ENCODE data around the gene MAGEF1. TPM values are rescaled to one million over a fixed set of nuclear protein-coding genes. Genes with fewer than 3 reads are reported as not detected.

MAGEF1 gene
- total RNA-seq, 1 experiment from 2014 or later = 31.9 TPM

DNA sequence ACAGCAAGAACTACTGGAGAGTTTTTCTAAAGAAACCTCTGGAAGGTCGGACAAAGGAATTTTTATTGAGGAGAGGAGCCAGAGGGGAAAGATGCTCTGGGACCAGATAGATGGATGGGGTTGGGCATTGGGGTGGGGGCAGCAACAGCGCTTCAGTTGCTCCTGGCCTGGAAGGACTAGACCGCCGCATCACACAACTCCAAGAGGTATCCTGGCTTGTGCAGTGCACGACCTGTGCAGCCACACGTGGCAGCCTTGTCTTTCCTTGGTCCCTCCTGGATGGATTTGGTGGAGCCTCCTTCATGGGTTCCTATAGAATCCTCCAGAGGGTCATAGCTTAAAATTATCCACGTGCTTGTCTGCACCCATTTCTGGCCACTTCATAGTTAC, 23.0 kb downstream of the MAGEF1 start:
- no peaks in the 10 kb centered on the region for H3K79me1 ChIP-seq (ENCODE audit: insufficient read depth, low read depth, low read length, poor library complexity, severe bottlenecking)
- H3K27ac ChIP-seq (ENCODE audit: insufficient read length, low read depth, low read length) = no peak overlapping the region
- H2BK20ac ChIP-seq (ENCODE audit: low read depth, low read length, poor library complexity, severe bottlenecking) = no peak overlapping the region
- no peak overlapping the region for H3T11ph ChIP-seq (ENCODE audit: low read length)
- no peaks in the 10 kb centered on the region for H3K9me3 ChIP-seq (ENCODE audit: control insufficient read depth, low read depth, low read length)
- no peak overlapping the region for H3K14ac ChIP-seq (ENCODE audit: insufficient read depth, low read length)
- no peak overlapping the region for H4K5ac ChIP-seq (ENCODE audit: insufficient read length, low read depth, low read length)
- H2BK15ac ChIP-seq (ENCODE audit: low read depth, low read length) = no peak overlapping the region
- H2AFZ ChIP-seq (ENCODE audit: low read length) = no peak overlapping the region
- no peak overlapping the region for H4K8ac ChIP-seq (replicated peaks; ENCODE audit: insufficient read length, low read depth, low read length)
- peaks cover 5% of the 10 kb centered on the region; the same call in 1 of the 2 replicates for H3K4me1 ChIP-seq (ENCODE audit: insufficient read depth, low read length)
- Mint-ChIP-seq H3K4me3 (no peak overlapping the region), H3K4me1 (peaks cover 28 to 43% of the 10 kb centered on the region in 2 experiments), H3K27ac (no peak overlapping the region), H3K27me3 (ENCODE audit: low read depth) (peaks cover 28% of the 10 kb centered on the region), H3K36me3 (ENCODE audit: insufficient read depth in 1 of 3, low read depth in 3 of 3) (no peaks in the 10 kb centered on the region; a peak in 1 of 7 replicates), H3K9me3 (peaks cover 2 to 4% of the 10 kb centered on the region in 2 experiments; a peak in 2 of 5 replicates)
- H3K4me2 ChIP-seq (ENCODE audit: insufficient read depth, insufficient read length, low read length) = no peak overlapping the region
- no peak for DNase-seq
- no peak overlapping the region for H3K9ac ChIP-seq (ENCODE audit: extremely low read depth, insufficient read length, low read length)
- H2BK5ac ChIP-seq (ENCODE audit: insufficient read length, low read length) = no peak overlapping the region
- no CpG with 5 or more reads among the region's 7 CpGs for WGBS (ENCODE audit: extremely low coverage, insufficient read length, low lambda C conversion rate)
- H2BK120ac ChIP-seq (ENCODE audit: low read depth, low read length, poor library complexity, severe bottlenecking) = no peak overlapping the region
- H2AK5ac ChIP-seq (ENCODE audit: insufficient read length, low read length) = no peak overlapping the region
- no peak overlapping the region for H2BK12ac ChIP-seq (ENCODE audit: insufficient read length, low read depth, low read length)
- H3K79me2 ChIP-seq (ENCODE audit: insufficient read depth, low read length) = no peaks in the 10 kb centered on the region
- no peak overlapping the region for H3K18ac ChIP-seq (ENCODE audit: insufficient read length, low read depth, low read length)
- H4K91ac ChIP-seq (ENCODE audit: insufficient read length, low read depth, low read length) = no peak overlapping the region
- H3K56ac ChIP-seq (ENCODE audit: insufficient read length, low read depth, low read length) = no peak overlapping the region
- H4K20me1 ChIP-seq (ENCODE audit: control insufficient read depth, insufficient read depth, insufficient read length) = no peaks in the 10 kb centered on the region
- no peak overlapping the region for H3K4ac ChIP-seq (ENCODE audit: low read depth, low read length)
- TF ChIP-seq, protein P1, sequence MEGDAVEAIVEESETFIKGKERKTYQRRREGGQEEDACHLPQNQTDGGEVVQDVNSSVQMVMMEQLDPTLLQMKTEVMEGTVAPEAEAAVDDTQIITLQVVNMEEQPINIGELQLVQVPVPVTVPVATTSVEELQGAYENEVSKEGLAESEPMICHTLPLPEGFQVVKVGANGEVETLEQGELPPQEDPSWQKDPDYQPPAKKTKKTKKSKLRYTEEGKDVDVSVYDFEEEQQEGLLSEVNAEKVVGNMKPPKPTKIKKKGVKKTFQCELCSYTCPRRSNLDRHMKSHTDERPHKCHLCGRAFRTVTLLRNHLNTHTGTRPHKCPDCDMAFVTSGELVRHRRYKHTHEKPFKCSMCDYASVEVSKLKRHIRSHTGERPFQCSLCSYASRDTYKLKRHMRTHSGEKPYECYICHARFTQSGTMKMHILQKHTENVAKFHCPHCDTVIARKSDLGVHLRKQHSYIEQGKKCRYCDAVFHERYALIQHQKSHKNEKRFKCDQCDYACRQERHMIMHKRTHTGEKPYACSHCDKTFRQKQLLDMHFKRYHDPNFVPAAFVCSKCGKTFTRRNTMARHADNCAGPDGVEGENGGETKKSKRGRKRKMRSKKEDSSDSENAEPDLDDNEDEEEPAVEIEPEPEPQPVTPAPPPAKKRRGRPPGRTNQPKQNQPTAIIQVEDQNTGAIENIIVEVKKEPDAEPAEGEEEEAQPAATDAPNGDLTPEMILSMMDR (conservative IDR thresholded peaks at IDR 0.05) = no peak
- no peak overlapping the region for H3K23ac ChIP-seq (ENCODE audit: insufficient read length, low read depth, low read length)
- H3K27me3 ChIP-seq (ENCODE audit: insufficient read depth, low read length) = no peaks in the 10 kb centered on the region
- H3K23me2 ChIP-seq (ENCODE audit: insufficient read length, low read depth, low read length, poor library complexity, severe bottlenecking) = no peaks in the 10 kb centered on the region
